Activated T-cell treated with anti-CD3 and anti-CD28 coated beads for 24 hours (primary cell): ENCODE measurements around the gene GIMD1.
"Not testable (repeated sequence)": the region's sequence is repeated elsewhere in the genome, so short reads cannot be mapped to it uniquely, and the experiment has no call there.

ENCODE experiments used
- DNase-seq: peaks from one replicate; pipeline ENCODE4 v3.0.0-alpha.2; 2020; ENCODE audit warnings: low read depth

The GIMD1 gene

GRCh38 chr4:106368678-106369077 lies at the start of gene GIMD1:
Gene GIMD1, minus strand, starts transcription at chr4:106368778. Its CDS starts 1,343 bp downstream, at chr4:106367435.
- DNase-seq, result no peak

GRCh38 chr4:106414366-106414765 lies 45.8 kb upstream of the GIMD1 start:
- no peak for DNase-seq

GRCh38 chr4:106409901-106410889 lies 41.6 kb upstream of the GIMD1 start:
- no peak for DNase-seq

GRCh38 chr4:106408004-106408403 lies 39.4 kb upstream of the GIMD1 start:
- not testable (repeated sequence) for DNase-seq

- no peak for DNase-seq
These were observed 32.6 kb upstream of the GIMD1 start for GRCh38 chr4:106401157-106401556.

GRCh38 chr4:106398898-106399297 lies 30.3 kb upstream of the GIMD1 start:
- not testable (repeated sequence) for DNase-seq

GRCh38 chr4:106395582-106395981 lies 27.0 kb upstream of the GIMD1 start:
- DNase-seq, result no peak

- no peak for DNase-seq
These were observed 17.3 kb upstream of the GIMD1 start for GRCh38 chr4:106385853-106386393.

GRCh38 chr4:106384878-106385277 lies 16.3 kb upstream of the GIMD1 start:
- DNase-seq, result no peak

GRCh38 chr4:106380179-106380578 lies 11.6 kb upstream of the GIMD1 start:
- DNase-seq, result no peak

GRCh38 chr4:106373026-106373425 lies 4.4 kb upstream of the GIMD1 start:
- no peak for DNase-seq

GRCh38 chr4:106371161-106371560 lies 2.6 kb upstream of the GIMD1 start:
- DNase-seq, result no peak

- no peak for DNase-seq
These were observed 1.6 kb upstream of the GIMD1 start for GRCh38 chr4:106370214-106370613.

GRCh38 chr4:106369456-106370060 lies 980 bp upstream of the GIMD1 start:
- DNase-seq, result no peak

GRCh38 chr4:106367072-106367471 lies 1.5 kb downstream of the GIMD1 start:
- DNase-seq, result no peak

GRCh38 chr4:106366026-106366425 lies 2.6 kb downstream of the GIMD1 start:
- DNase-seq, result no peak

- no peak for DNase-seq
These were observed 3.0 kb downstream of the GIMD1 start for GRCh38 chr4:106365613-106366012.

GRCh38 chr4:106364282-106364681 lies 4.3 kb downstream of the GIMD1 start:
- DNase-seq, result no peak

- DNase-seq, result no peak
These were observed 6.3 kb downstream of the GIMD1 start for GRCh38 chr4:106362086-106362825.

GRCh38 chr4:106358899-106359298 lies 9.7 kb downstream of the GIMD1 start:
- DNase-seq, result no peak

GRCh38 chr4:106355193-106355592 lies 13.4 kb downstream of the GIMD1 start:
- DNase-seq, result no peak

GRCh38 chr4:106353786-106354185 lies 14.8 kb downstream of the GIMD1 start:
- no peak for DNase-seq
